ENCODE data around the gene RO60. TPM values are rescaled to one million over a fixed set of nuclear protein-coding genes. Genes with fewer than 3 reads are reported as not detected.

The RO60 gene
- total RNA-seq, 1 donor from 2014 or later, result 104 TPM

- H3K27ac Mint-ChIP-seq (ENCODE audit: unreplicated experiment), result no peak overlapping the region
- H3K36me3 Mint-ChIP-seq (ENCODE audit: unreplicated experiment), result peaks cover 35% of the 10 kb centered on the region
- no peak overlapping the region for H3K4me3 Mint-ChIP-seq (ENCODE audit: unreplicated experiment)
Measured at GRCh38 chr1:193085263-193085662, 25.9 kb downstream of the RO60 start.

GRCh38 chr1:193086342-193086741 lies 26.9 kb downstream of the RO60 start:
- DNase-seq (ENCODE audit: extremely low spot score, unreplicated experiment), result no peak
- no peak for TF ChIP-seq CTCF (IDR thresholded peaks at IDR 0.05)
- Mint-ChIP-seq H3K36me3 (ENCODE audit: unreplicated experiment) (peaks cover 31% of the 10 kb centered on the region), H3K9me3 (ENCODE audit: unreplicated experiment) (no peaks in the 10 kb centered on the region), H3K4me1 (ENCODE audit: unreplicated experiment) (peaks cover 15% of the 10 kb centered on the region), H3K4me3 (ENCODE audit: unreplicated experiment) (no peak overlapping the region), H3K27me3 (ENCODE audit: unreplicated experiment) (no peaks in the 10 kb centered on the region), H3K27ac (ENCODE audit: unreplicated experiment) (no peak overlapping the region)

More at GRCh38 chr1:193085263-193085662, 25.9 kb downstream of the RO60 start:
- TF ChIP-seq CTCF (IDR thresholded peaks at IDR 0.05), result no peak
- Mint-ChIP-seq H3K4me1 (ENCODE audit: unreplicated experiment) (peaks cover 15% of the 10 kb centered on the region), H3K9me3 (ENCODE audit: unreplicated experiment) (no peaks in the 10 kb centered on the region), H3K27me3 (ENCODE audit: unreplicated experiment) (no peaks in the 10 kb centered on the region)
- DNase-seq (ENCODE audit: extremely low spot score, unreplicated experiment), result no peak

- DNase-seq (ENCODE audit: extremely low spot score, unreplicated experiment), result no peak
- no peak for TF ChIP-seq CTCF (IDR thresholded peaks at IDR 0.05)
- peaks cover 15% of the 10 kb centered on the region for H3K4me1 Mint-ChIP-seq (ENCODE audit: unreplicated experiment)
- H3K4me3 Mint-ChIP-seq (ENCODE audit: unreplicated experiment), result no peak overlapping the region
- H3K9me3 Mint-ChIP-seq (ENCODE audit: unreplicated experiment), result no peaks in the 10 kb centered on the region
- H3K27me3 Mint-ChIP-seq (ENCODE audit: unreplicated experiment), result no peaks in the 10 kb centered on the region
- peaks cover 24% of the 10 kb centered on the region for H3K36me3 Mint-ChIP-seq (ENCODE audit: unreplicated experiment)
- H3K27ac Mint-ChIP-seq (ENCODE audit: unreplicated experiment), result peak overlapping the region; percentile 34
Measured at GRCh38 chr1:193087893-193088292, 28.5 kb downstream of the RO60 start.

- no peak for DNase-seq (ENCODE audit: extremely low spot score, unreplicated experiment)
- no peaks in the 10 kb centered on the region for H3K9me3 Mint-ChIP-seq (ENCODE audit: unreplicated experiment)
- H3K27me3 Mint-ChIP-seq (ENCODE audit: unreplicated experiment), result no peaks in the 10 kb centered on the region
- H3K4me1 Mint-ChIP-seq (ENCODE audit: unreplicated experiment), result peaks cover 7% of the 10 kb centered on the region
- no peak overlapping the region for H3K4me3 Mint-ChIP-seq (ENCODE audit: unreplicated experiment)
- no peak for TF ChIP-seq CTCF (IDR thresholded peaks at IDR 0.05)
- H3K36me3 Mint-ChIP-seq (ENCODE audit: unreplicated experiment), result peaks cover 16% of the 10 kb centered on the region
- H3K27ac Mint-ChIP-seq (ENCODE audit: unreplicated experiment), result no peak overlapping the region
Measured at GRCh38 chr1:193090865-193091264, 31.5 kb downstream of the RO60 start.

GRCh38 chr1:193094112-193094511 lies 34.7 kb downstream of the RO60 start:
- Mint-ChIP-seq H3K27ac (ENCODE audit: unreplicated experiment) (no peak overlapping the region), H3K36me3 (ENCODE audit: unreplicated experiment) (peaks cover 42% of the 10 kb centered on the region)

More at GRCh38 chr1:193094112-193094511, 34.7 kb downstream of the RO60 start:
- no peak overlapping the region for H3K4me3 Mint-ChIP-seq (ENCODE audit: unreplicated experiment)
- H3K27me3 Mint-ChIP-seq (ENCODE audit: unreplicated experiment), result no peaks in the 10 kb centered on the region
- no peak for TF ChIP-seq CTCF (IDR thresholded peaks at IDR 0.05)
- no peaks in the 10 kb centered on the region for H3K9me3 Mint-ChIP-seq (ENCODE audit: unreplicated experiment)
- DNase-seq (ENCODE audit: extremely low spot score, unreplicated experiment), result no peak
- H3K4me1 Mint-ChIP-seq (ENCODE audit: unreplicated experiment), result no peaks in the 10 kb centered on the region
